HepG2 (cell line): ENCODE results near the gene TM7SF3. TPM values are rescaled to one million over a fixed set of nuclear protein-coding genes. Genes with fewer than 3 reads are reported as not detected.
A peak's percentile ranks its signal among the peaks of the same experiment; 100 is the strongest.

Source experiments
- ATF5 ChIP-seq: sonication (generic); formaldehyde crosslinking; IDR thresholded peaks from 2 replicates; pipeline ENCODE4 v1.4.0; 2020; ENCODE audit warnings: mild to moderate bottlenecking, low read depth, missing genetic modification reagents
- CBX5 ChIP-seq: sonication (generic); formaldehyde crosslinking; IDR thresholded peaks from 2 replicates; pipeline ENCODE4 v1.4.0; 2020; ENCODE audit warnings: missing genetic modification reagents, borderline replicate concordance
- DMAP1 ChIP-seq: IDR thresholded peaks from 2 replicates; pipeline ENCODE4 v1.6.1; 2016
- DRAP1 ChIP-seq: IDR thresholded peaks from 2 replicates; pipeline ENCODE4 v1.6.1; 2016; ENCODE audit warnings: missing genetic modification reagents, missing compliant biosample characterization
- E2F5 ChIP-seq: sonication (generic); formaldehyde crosslinking; conservative IDR thresholded peaks from 2 replicates; pipeline ENCODE4 v1.4.0; 2020; ENCODE audit warnings: missing genetic modification reagents
- EHMT2 ChIP-seq: fragments of 200-600 bp; sonication (generic); IDR thresholded peaks from 2 replicates; pipeline ENCODE4 v1.7.0; 2017; ENCODE audit warnings: antibody characterized with exemption, low read depth, low read length, borderline replicate concordance
- GTF2F1 ChIP-seq: fragments of 150-350 bp; IDR thresholded peaks from 2 replicates; pipeline ENCODE4 v1.6.1; 2014; ENCODE audit warnings: low read length
- IKZF1 ChIP-seq: fragments of 450-650 bp; IDR thresholded peaks from 2 replicates; pipeline ENCODE4 v1.7.1; 2016
- IRX3 ChIP-seq: sonication (generic); formaldehyde crosslinking; IDR thresholded peaks from 2 replicates; pipeline ENCODE4 v1.8.1; 2023; ENCODE audit warnings: mild to moderate bottlenecking, low read depth, missing genetic modification reagents, borderline replicate concordance
- JDP2 ChIP-seq: sonication (generic); formaldehyde crosslinking; IDR thresholded peaks from 2 replicates; pipeline ENCODE4 v1.8.1; 2022; ENCODE audit warnings: missing genetic modification reagents, borderline replicate concordance
- MAF1 ChIP-seq: sonication (generic); formaldehyde crosslinking; IDR thresholded peaks from 2 replicates; pipeline ENCODE4 v1.5.0; 2020; ENCODE audit warnings: missing genetic modification reagents, borderline replicate concordance
- ZNF329 ChIP-seq: sonication (generic); formaldehyde crosslinking; IDR thresholded peaks from 2 replicates; pipeline ENCODE4 v1.9.0; 2021; ENCODE audit warnings: low read depth, mild to moderate bottlenecking, missing genetic modification reagents
- ZNF407 ChIP-seq: sonication (generic); formaldehyde crosslinking; IDR thresholded peaks from one replicate; pipeline ENCODE4 v1.5.1; 2020; ENCODE audit warnings: mild to moderate bottlenecking, missing genetic modification reagents; ENCODE audit errors: not compliant biosample characterization
- ZNF432 ChIP-seq: sonication (generic); formaldehyde crosslinking; IDR thresholded peaks from 2 replicates; pipeline ENCODE4 v1.5.0; 2020; ENCODE audit warnings: missing genetic modification reagents, mild to moderate bottlenecking, borderline replicate concordance
- ZNF619 ChIP-seq: sonication (generic); formaldehyde crosslinking; IDR thresholded peaks from 2 replicates; pipeline ENCODE4 v1.4.0; 2020; ENCODE audit warnings: mild to moderate bottlenecking, missing genetic modification reagents
- ZNF674 ChIP-seq: sonication (generic); formaldehyde crosslinking; IDR thresholded peaks from 2 replicates; pipeline ENCODE4 v1.5.0; 2020; ENCODE audit warnings: low read depth, mild to moderate bottlenecking, missing genetic modification reagents
- ZSCAN20 ChIP-seq: sonication (generic); formaldehyde crosslinking; IDR thresholded peaks from 2 replicates; pipeline ENCODE4 v1.4.0; 2020; ENCODE audit warnings: missing genetic modification reagents, mild to moderate bottlenecking, borderline replicate concordance
- polyA plus RNA-seq, 8 experiments: library from polyadenylated mRNA; depleted of rRNA in 3 of 8; stranded (reverse) in 7 of 8; unstranded in 1 of 8; fragments of >200 nt; fragmentation: Illumina TruSeq in 4 of 8; extraction: Trizol in 4 of 8; gene quantifications; 2 replicates each; pipeline versions ENCODE4 v1.2.1 to v1.2.3, GENCODE V29; 2011 to 2016; ENCODE audit warnings: low read depth in 4 of 8, missing spikeins in 1 of 8, mixed read lengths in 1 of 8; ENCODE audit not compliant: insufficient read depth in 1 of 8
- total RNA-seq, 5 experiments: library from RNA; depleted of rRNA; stranded (reverse); fragments of >200 nt; fragmentation: Illumina TruSeq; extraction: Trizol; gene quantifications; 2 replicates each; pipeline ENCODE4 v1.2.3, GENCODE V29; 2016; ENCODE audit warnings: low read depth in 1 of 5

Gene TM7SF3
- total and polyA plus RNA-seq, 2 of the 13 experiments (the other 11 are each of a cell fraction or from before 2014, with no cell fraction given) = 116 to 142 TPM

- no peak for TF ChIP-seq ZNF407 (CRISPR knock-in tag)
- no peak for TF ChIP-seq ZNF432 (CRISPR knock-in tag)
- no peak for TF ChIP-seq E2F5
- TF ChIP-seq IRX3 (CRISPR knock-in tag) = no peak
- TF ChIP-seq CBX5 (CRISPR knock-in tag) = no peak
- 0 out of 2 replicates have a peak, but pooled peaks have one; percentile 11 for TF ChIP-seq ZNF329 (CRISPR knock-in tag)
- TF ChIP-seq ATF5 = no peak
- TF ChIP-seq ZNF619 (CRISPR knock-in tag) = no peak
- TF ChIP-seq IKZF1 = no peak
- peak; percentile 59; the same call in 1 of the 2 replicates for TF ChIP-seq DRAP1
- TF ChIP-seq JDP2 = no peak
- no peak for TF ChIP-seq EHMT2
- no peak for TF ChIP-seq ZSCAN20 (CRISPR knock-in tag)
- TF ChIP-seq ZNF674 (CRISPR knock-in tag) = no peak
- TF ChIP-seq DMAP1 (CRISPR knock-in tag) = peak; percentile 56; the same call in 1 of the 2 replicates
- no peak for TF ChIP-seq GTF2F1
- no peak for TF ChIP-seq MAF1 (CRISPR knock-in tag)
Measured at GRCh38 chr12:26937863-26938700, 76.1 kb downstream of the TM7SF3 start, which contains the start of the genes FGFR1OP2 and INTS13 (continued).
